ENCODE results near the gene TOGARAM2.

TOGARAM2 gene

GRCh38 chr2:29024882-29025430, 43.9 kb downstream of the TOGARAM2 start:
- FAIRE-seq: no peak

GRCh38 chr2:29025711-29026110, 44.6 kb downstream of the TOGARAM2 start:
- no peak for FAIRE-seq

GRCh38 chr2:29031046-29031445, 49.9 kb downstream of the TOGARAM2 start:
- no peak for FAIRE-seq

GRCh38 chr2:29032189-29032588, 51.1 kb downstream of the TOGARAM2 start:
- no peak for FAIRE-seq

GRCh38 chr2:29033172-29033571, 52.1 kb downstream of the TOGARAM2 start:
- no peak for FAIRE-seq

GRCh38 chr2:29033656-29034055, 52.6 kb downstream of the TOGARAM2 start:
- FAIRE-seq: no peak

- FAIRE-seq: no peak
These were observed 54.1 kb downstream of the TOGARAM2 start for GRCh38 chr2:29035016-29035745.

- no peak for FAIRE-seq
These were observed 58.8 kb downstream of the TOGARAM2 start for GRCh38 chr2:29039718-29040480.

- FAIRE-seq: no peak
These were observed 59.5 kb downstream of the TOGARAM2 start for GRCh38 chr2:29040552-29040951.

GRCh38 chr2:29041161-29041660, 60.1 kb downstream of the TOGARAM2 start:
- FAIRE-seq: no peak

- no peak for FAIRE-seq
These were observed 61.5 kb downstream of the TOGARAM2 start for GRCh38 chr2:29042561-29043075.

GRCh38 chr2:29044459-29044858, 63.4 kb downstream of the TOGARAM2 start:
- no peak for FAIRE-seq

- FAIRE-seq: no peak
These were observed 65.2 kb downstream of the TOGARAM2 start for GRCh38 chr2:29046321-29046720.

- no peak for FAIRE-seq
These were observed 66.2 kb downstream of the TOGARAM2 start for GRCh38 chr2:29047083-29047845.

GRCh38 chr2:29050591-29050990, 69.5 kb downstream of the TOGARAM2 start:
- FAIRE-seq: no peak

GRCh38 chr2:29051730-29052129, 70.6 kb downstream of the TOGARAM2 start:
- no peak for FAIRE-seq

GRCh38 chr2:29052807-29053206, 71.7 kb downstream of the TOGARAM2 start:
- no peak for FAIRE-seq

- no peak for FAIRE-seq
These were observed 72.1 kb downstream of the TOGARAM2 start for GRCh38 chr2:29053223-29053622.

- FAIRE-seq: no peak
These were observed 72.7 kb downstream of the TOGARAM2 start for GRCh38 chr2:29053670-29054400.

- no peak for FAIRE-seq
These were observed 73.3 kb downstream of the TOGARAM2 start for GRCh38 chr2:29054430-29054829.

GRCh38 chr2:29055601-29056000, 74.5 kb downstream of the TOGARAM2 start:
- FAIRE-seq: no peak

- FAIRE-seq: no peak
These were observed 75.4 kb downstream of the TOGARAM2 start for GRCh38 chr2:29056452-29056851.

Measured in TTC549 (cell line).